Neural cell (in vitro differentiated cells): Measurements from ENCODE around the gene SYVN1.

Experiments used
- CTCF ChIP-seq: fragments of 450-650 bp; IDR thresholded peaks from 2 replicates; pipeline ENCODE4 v1.5.1; 2014; ENCODE audit warnings: antibody characterized with exemption, mild to moderate bottlenecking, moderate library complexity; ENCODE audit not compliant: poor library complexity, severe bottlenecking
- EP300 ChIP-seq: fragments of 450-650 bp; conservative IDR thresholded peaks from 2 replicates; pipeline ENCODE4 v1.6.1; 2014; ENCODE audit warnings: antibody characterized with exemption, mild to moderate bottlenecking, moderate library complexity; ENCODE audit not compliant: poor library complexity, severe bottlenecking
- EZH2 ChIP-seq: fragments of 200-600, 300-800 bp; shearing (Covaris generic), sonication (generic); IDR thresholded peaks from 2 replicates; pipeline ENCODE4 v1.6.1; 2014; ENCODE audit warnings: antibody characterized with exemption, low read length, borderline replicate concordance, mild to moderate bottlenecking; ENCODE audit not compliant: insufficient read depth, poor library complexity, severe bottlenecking
- MXI1 ChIP-seq: fragments of 450-650 bp; conservative IDR thresholded peaks from 2 replicates; pipeline ENCODE4 v1.6.1; 2014; ENCODE audit warnings: antibody characterized with exemption, mild to moderate bottlenecking; ENCODE audit not compliant: poor library complexity, severe bottlenecking
- POLR2AphosphoS5 ChIP-seq: IDR thresholded peaks from 2 replicates; pipeline ENCODE4 v1.6.1; 2012
- RAD21 ChIP-seq: fragments of 450-650 bp; conservative IDR thresholded peaks from 2 replicates; pipeline ENCODE4 v1.6.1; 2014; ENCODE audit warnings: antibody characterized with exemption, mild to moderate bottlenecking, moderate library complexity
- SMC3 ChIP-seq: fragments of 450-650 bp; conservative IDR thresholded peaks from 2 replicates; pipeline ENCODE4 v1.6.1; 2014; ENCODE audit warnings: antibody characterized with exemption, mild to moderate bottlenecking, moderate library complexity; ENCODE audit not compliant: poor library complexity
- TAF1 ChIP-seq: IDR thresholded peaks from 2 replicates; pipeline ENCODE4 v1.6.1; 2012; ENCODE audit warnings: low read depth
- TF ChIP-seq, protein P1 (sequence below): IDR thresholded peaks from 2 replicates; pipeline ENCODE4 v1.6.1; 2012; ENCODE audit warnings: borderline replicate concordance

DNA sequence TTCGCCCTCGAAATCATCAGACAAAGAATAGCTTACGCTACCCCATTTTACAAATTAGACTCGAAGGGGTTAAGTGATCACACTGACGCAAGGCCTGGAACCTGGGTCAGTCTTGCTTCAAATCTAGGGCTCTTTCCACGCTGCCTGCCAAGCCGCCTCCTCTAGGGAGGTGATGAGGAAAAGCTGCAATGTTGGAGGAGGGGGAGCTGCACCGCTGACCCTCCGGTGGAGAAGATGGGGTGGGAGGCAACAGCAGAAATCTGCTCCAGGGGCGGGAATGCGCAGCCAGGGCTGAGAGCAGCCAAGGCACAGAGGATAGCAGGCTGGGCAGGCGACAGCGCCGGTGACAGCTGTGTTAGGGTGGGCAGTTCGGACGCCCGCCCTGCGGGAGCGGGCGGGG, 595 bp downstream of the SYVN1 start:
- TF ChIP-seq SMC3: no peak
- no peak for TF ChIP-seq TAF1
- TF ChIP-seq RAD21: no peak
- TF ChIP-seq POLR2AphosphoS5: no peak
- TF ChIP-seq CTCF: no peak
- no peak for TF ChIP-seq MXI1
- TF ChIP-seq, protein P1, sequence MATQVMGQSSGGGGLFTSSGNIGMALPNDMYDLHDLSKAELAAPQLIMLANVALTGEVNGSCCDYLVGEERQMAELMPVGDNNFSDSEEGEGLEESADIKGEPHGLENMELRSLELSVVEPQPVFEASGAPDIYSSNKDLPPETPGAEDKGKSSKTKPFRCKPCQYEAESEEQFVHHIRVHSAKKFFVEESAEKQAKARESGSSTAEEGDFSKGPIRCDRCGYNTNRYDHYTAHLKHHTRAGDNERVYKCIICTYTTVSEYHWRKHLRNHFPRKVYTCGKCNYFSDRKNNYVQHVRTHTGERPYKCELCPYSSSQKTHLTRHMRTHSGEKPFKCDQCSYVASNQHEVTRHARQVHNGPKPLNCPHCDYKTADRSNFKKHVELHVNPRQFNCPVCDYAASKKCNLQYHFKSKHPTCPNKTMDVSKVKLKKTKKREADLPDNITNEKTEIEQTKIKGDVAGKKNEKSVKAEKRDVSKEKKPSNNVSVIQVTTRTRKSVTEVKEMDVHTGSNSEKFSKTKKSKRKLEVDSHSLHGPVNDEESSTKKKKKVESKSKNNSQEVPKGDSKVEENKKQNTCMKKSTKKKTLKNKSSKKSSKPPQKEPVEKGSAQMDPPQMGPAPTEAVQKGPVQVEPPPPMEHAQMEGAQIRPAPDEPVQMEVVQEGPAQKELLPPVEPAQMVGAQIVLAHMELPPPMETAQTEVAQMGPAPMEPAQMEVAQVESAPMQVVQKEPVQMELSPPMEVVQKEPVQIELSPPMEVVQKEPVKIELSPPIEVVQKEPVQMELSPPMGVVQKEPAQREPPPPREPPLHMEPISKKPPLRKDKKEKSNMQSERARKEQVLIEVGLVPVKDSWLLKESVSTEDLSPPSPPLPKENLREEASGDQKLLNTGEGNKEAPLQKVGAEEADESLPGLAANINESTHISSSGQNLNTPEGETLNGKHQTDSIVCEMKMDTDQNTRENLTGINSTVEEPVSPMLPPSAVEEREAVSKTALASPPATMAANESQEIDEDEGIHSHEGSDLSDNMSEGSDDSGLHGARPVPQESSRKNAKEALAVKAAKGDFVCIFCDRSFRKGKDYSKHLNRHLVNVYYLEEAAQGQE: no peak
- TF ChIP-seq EZH2: no peak
- TF ChIP-seq EP300: no peak
